GM12892 (cell line): ENCODE results near the gene LRP11.

Source experiments
- DNase-seq: peaks from one replicate; pipeline ENCODE4 v3.0.0; 2011; ENCODE audit not compliant: insufficient read length
- FAIRE-seq: peaks from 2 replicates; lab custom pipeline; 2011; peaks lifted over from hg19 to GRCh38; lab: Jason Lieb, UNC
- POLR2A ChIP-seq: IDR thresholded peaks from 2 replicates; pipeline ENCODE4 v1.6.1; 2011; ENCODE audit warnings: low read depth, low read length, control low read depth
- POLR2AphosphoS5 ChIP-seq: IDR thresholded peaks from 2 replicates; pipeline ENCODE4 v1.6.1; 2011; ENCODE audit warnings: low read depth, low read length, control low read depth
- TAF1 ChIP-seq: IDR thresholded peaks from 2 replicates; pipeline ENCODE4 v1.6.1; 2011; ENCODE audit warnings: low read depth, mild to moderate bottlenecking, control low read depth, low read length, borderline replicate concordance

LRP11 gene

GRCh38 chr6:149881860-149882259, 17.7 kb upstream of the LRP11 start:
- DNase-seq (no peak), FAIRE-seq (no peak)
- no peak for TF ChIP-seq TAF1
- TF ChIP-seq POLR2AphosphoS5 = no peak
- no peak for TF ChIP-seq POLR2A

GRCh38 chr6:149881066-149881766, 17.1 kb upstream of the LRP11 start:
- FAIRE-seq = no peak

GRCh38 chr6:149877659-149878058, 13.5 kb upstream of the LRP11 start:
- no peak for DNase-seq
- FAIRE-seq = no peak
- TF ChIP-seq TAF1 (no peak), POLR2AphosphoS5 (no peak), POLR2A (no peak)

More at GRCh38 chr6:149881066-149881766, 17.1 kb upstream of the LRP11 start:
- DNase-seq = no peak
- TF ChIP-seq POLR2A = no peak
- no peak for TF ChIP-seq POLR2AphosphoS5
- no peak for TF ChIP-seq TAF1

GRCh38 chr6:149876241-149876933, 12.2 kb upstream of the LRP11 start:
- no peak for FAIRE-seq

GRCh38 chr6:149872233-149872632, 8.1 kb upstream of the LRP11 start:
- FAIRE-seq (no peak), DNase-seq (no peak)
- no peak for TF ChIP-seq POLR2A

More at GRCh38 chr6:149876241-149876933, 12.2 kb upstream of the LRP11 start:
- TF ChIP-seq POLR2A (no peak), TAF1 (no peak), POLR2AphosphoS5 (no peak)
- no peak for DNase-seq

GRCh38 chr6:149871182-149871581, 7.0 kb upstream of the LRP11 start:
- DNase-seq = no peak
- FAIRE-seq = no peak
- no peak for TF ChIP-seq POLR2AphosphoS5
- TF ChIP-seq POLR2A = no peak
- TF ChIP-seq TAF1 = no peak

- FAIRE-seq = no peak
- DNase-seq = no peak
- TF ChIP-seq POLR2A (no peak), TAF1 (no peak), POLR2AphosphoS5 (no peak)
Observed at GRCh38 chr6:149869275-149869892, 5.2 kb upstream of the LRP11 start.

- DNase-seq (no peak), FAIRE-seq (no peak)
- no peak for TF ChIP-seq TAF1
- TF ChIP-seq POLR2AphosphoS5 = no peak
- TF ChIP-seq POLR2A = no peak
Observed at GRCh38 chr6:149867876-149868640, 3.9 kb upstream of the LRP11 start.

GRCh38 chr6:149864578-149865535, 698 bp upstream of the LRP11 start:
- FAIRE-seq = no peak
- DNase-seq = no peak

More at GRCh38 chr6:149864578-149865535, 698 bp upstream of the LRP11 start:
- TF ChIP-seq POLR2A = no peak
- no peak for TF ChIP-seq TAF1
- no peak for TF ChIP-seq POLR2AphosphoS5
